Left ventricle myocardium inferior (tissue), 1 donor: Measurements from ENCODE around the gene SPECC1L. TPM values are rescaled to one million over a fixed set of nuclear protein-coding genes. Genes with fewer than 3 reads are reported as not detected.
A peak's percentile ranks its signal among the peaks of the same experiment; 100 is the strongest.

Experiments
- DNase-seq: peaks from one replicate; pipeline ENCODE4 v3.0.0-alpha.2; 2020
- H3K27ac ChIP-seq: fragments of 200-600 bp; replicated peaks from 2 replicates; pipeline ENCODE4 v1.8.0; 2021
- H3K27me3 ChIP-seq: fragments of 200-600 bp; 2 replicates; pipeline ENCODE4 v1.8.0; 2021; ENCODE audit warnings: low read depth
- H3K36me3 ChIP-seq: fragments of 200-600 bp; 2 replicates; pipeline ENCODE4 v1.8.0; 2021
- H3K4me1 ChIP-seq: fragments of 200-600 bp; 2 replicates; pipeline ENCODE4 v1.8.0; 2021
- H3K4me3 ChIP-seq: fragments of 200-600 bp; 2 replicates; pipeline ENCODE4 v1.8.0; 2021; ENCODE audit warnings: mild to moderate bottlenecking, moderate library complexity
- H3K9me3 ChIP-seq: fragments of 200-600 bp; replicated peaks from 2 replicates; pipeline ENCODE4 v1.8.0; 2021
- intact Hi-C: fragments of 100-400 bp; cut with micrococcal nuclease; formaldehyde crosslinking; loops from one replicate; pipeline ENCODE4 v1.11.0; 2022
- total RNA-seq: library from RNA; stranded (reverse); fragmentation: NEBNext Ultra II Directional; extraction: Animal tissue kit (Norgen Biotek cat#: 25700); gene quantifications from one replicate; pipeline ENCODE4 v1.2.1, GENCODE V29; 2021
- TF ChIP-seq, protein P1 (sequence below): fragments of 200-600 bp; IDR thresholded peaks from 2 replicates; pipeline ENCODE4 v1.8.0; 2021; ENCODE audit warnings: antibody characterized with exemption, mild to moderate bottlenecking, borderline replicate concordance
- donor health status: DM: no; HTN: yes; CAD: no; lungs with severe emphysema.

SPECC1L gene
- total RNA-seq, 1 donor from 2014 or later: 51.9 TPM

GRCh38 chr22:24450610-24451009 lies 180.0 kb downstream of the SPECC1L start:
- H3K9me3 ChIP-seq: no peaks in the 10 kb centered on the region
- intact Hi-C loops: no loop called here
- H3K27me3 ChIP-seq: no peaks in the 10 kb centered on the region
- peak; percentile 25 for DNase-seq
- H3K36me3 ChIP-seq: no peaks in the 10 kb centered on the region
- H3K4me3 ChIP-seq: no peak overlapping the region
- TF ChIP-seq, protein P1, sequence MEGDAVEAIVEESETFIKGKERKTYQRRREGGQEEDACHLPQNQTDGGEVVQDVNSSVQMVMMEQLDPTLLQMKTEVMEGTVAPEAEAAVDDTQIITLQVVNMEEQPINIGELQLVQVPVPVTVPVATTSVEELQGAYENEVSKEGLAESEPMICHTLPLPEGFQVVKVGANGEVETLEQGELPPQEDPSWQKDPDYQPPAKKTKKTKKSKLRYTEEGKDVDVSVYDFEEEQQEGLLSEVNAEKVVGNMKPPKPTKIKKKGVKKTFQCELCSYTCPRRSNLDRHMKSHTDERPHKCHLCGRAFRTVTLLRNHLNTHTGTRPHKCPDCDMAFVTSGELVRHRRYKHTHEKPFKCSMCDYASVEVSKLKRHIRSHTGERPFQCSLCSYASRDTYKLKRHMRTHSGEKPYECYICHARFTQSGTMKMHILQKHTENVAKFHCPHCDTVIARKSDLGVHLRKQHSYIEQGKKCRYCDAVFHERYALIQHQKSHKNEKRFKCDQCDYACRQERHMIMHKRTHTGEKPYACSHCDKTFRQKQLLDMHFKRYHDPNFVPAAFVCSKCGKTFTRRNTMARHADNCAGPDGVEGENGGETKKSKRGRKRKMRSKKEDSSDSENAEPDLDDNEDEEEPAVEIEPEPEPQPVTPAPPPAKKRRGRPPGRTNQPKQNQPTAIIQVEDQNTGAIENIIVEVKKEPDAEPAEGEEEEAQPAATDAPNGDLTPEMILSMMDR: no peak
- H3K4me1 ChIP-seq: peaks cover 29% of the 10 kb centered on the region
- H3K27ac ChIP-seq: peak overlapping the region; percentile 45

DNA sequence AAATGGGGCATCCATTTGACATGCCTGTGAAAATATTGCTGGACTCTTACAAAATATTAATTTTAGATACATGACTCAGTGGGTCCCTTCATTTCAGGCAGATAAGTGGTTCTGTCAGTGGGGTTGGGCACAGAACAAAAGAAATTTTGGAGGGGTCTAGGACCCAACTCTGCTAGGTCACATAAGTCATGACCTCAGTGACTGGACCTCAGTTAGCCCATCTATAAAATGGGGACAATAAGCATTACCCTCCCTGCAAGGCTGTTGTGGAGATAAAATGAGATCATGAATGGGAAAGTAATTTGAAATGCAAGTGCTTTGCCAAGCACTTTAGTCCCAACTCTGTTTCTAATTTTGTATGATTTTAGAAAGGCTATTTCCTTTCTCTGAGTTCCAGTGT lies 180.5 kb downstream of the SPECC1L start:
- Histone ChIP-seq H3K36me3 (no peaks in the 10 kb centered on the region), H3K4me3 (no peak overlapping the region), H3K4me1 (peaks cover 32% of the 10 kb centered on the region), H3K27me3 (no peaks in the 10 kb centered on the region), H3K9me3 (no peaks in the 10 kb centered on the region), H3K27ac (peak overlapping the region; percentile 45)
- no peak for DNase-seq
- TF ChIP-seq, protein P1: no peak
- intact Hi-C loops: no loop called here

DNA sequence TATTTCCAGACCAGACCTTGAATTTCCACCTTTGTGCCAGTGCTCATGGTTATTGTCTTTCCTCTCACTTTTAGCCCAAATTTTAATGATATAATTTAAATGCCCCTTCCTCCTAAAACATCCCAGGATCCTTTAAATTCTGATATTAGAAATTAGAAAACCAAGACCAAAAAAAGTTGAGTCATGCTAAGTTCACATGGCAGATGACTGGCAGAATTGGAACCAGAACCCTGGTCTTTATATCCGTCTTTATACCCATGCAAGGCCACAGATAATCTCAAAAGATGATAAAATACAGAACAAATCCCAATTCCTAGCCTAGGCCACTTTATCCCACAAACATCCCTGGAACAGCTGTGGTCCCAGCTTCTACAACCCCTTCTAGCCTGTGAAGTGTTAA lies 183.2 kb downstream of the SPECC1L start:
- H3K9me3 ChIP-seq: no peaks in the 10 kb centered on the region

GRCh38 chr22:24455039-24455438 lies 184.4 kb downstream of the SPECC1L start:
- Histone ChIP-seq H3K9me3 (no peaks in the 10 kb centered on the region), H3K4me1 (peaks cover 56% of the 10 kb centered on the region), H3K27me3 (no peaks in the 10 kb centered on the region), H3K36me3 (no peaks in the 10 kb centered on the region), H3K27ac (peak overlapping the region; percentile 67), H3K4me3 (no peak overlapping the region)
- TF ChIP-seq, protein P1: no peak
- DNase-seq: peak; percentile 29
- intact Hi-C loops: no loop called here

More for the DNA sequence above, 183.2 kb downstream of the SPECC1L start:
- no peak for DNase-seq
- H3K4me3 ChIP-seq: no peak overlapping the region
- intact Hi-C loops: no loop called here
- H3K27me3 ChIP-seq: no peaks in the 10 kb centered on the region
- TF ChIP-seq, protein P1: no peak
- H3K27ac ChIP-seq: no peak overlapping the region
- H3K36me3 ChIP-seq: no peaks in the 10 kb centered on the region
- H3K4me1 ChIP-seq: peaks cover 50% of the 10 kb centered on the region

DNA sequence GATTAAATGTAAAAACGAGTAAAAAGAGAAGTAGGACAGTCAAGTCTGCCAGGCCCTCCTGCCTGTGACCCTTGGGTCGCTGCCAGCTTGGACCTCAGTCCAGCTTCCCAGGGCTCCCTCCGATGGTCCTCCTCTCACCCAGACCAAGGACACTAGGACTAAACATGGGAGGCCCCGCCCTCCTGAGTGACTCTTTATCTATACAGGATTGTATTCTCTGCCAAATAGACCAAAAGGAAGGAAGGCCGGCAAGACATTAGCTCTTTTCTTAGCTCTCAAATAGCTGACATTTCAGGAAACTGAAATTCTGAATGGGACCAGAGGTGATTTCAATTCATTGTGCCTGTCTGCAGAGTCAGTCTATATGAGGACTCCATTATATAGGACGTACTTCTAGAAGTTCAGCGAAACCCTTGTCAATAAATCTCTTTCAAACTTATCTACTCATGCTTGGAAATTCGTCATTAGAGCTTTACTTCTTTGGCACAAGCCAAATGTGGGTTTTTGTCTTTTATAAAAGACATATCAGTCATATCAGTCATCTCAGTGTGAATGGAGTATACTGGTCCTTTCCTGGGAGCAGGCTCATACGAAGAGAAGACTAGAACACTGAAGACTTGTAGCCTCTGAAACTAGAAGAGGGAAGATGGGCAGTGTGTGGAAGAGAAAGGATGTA lies 185.3 kb downstream of the SPECC1L start:
- Histone ChIP-seq H3K4me3 (no peak overlapping the region), H3K27me3 (no peaks in the 10 kb centered on the region), H3K4me1 (peaks cover 56% of the 10 kb centered on the region), H3K27ac (peak overlapping the region; percentile 67), H3K9me3 (no peaks in the 10 kb centered on the region), H3K36me3 (no peaks in the 10 kb centered on the region)
- TF ChIP-seq, protein P1: no peak
- peak; percentile 77 for DNase-seq
- intact Hi-C loops: no loop called here
